Measurements from ENCODE around the gene TMC1.

The TMC1 gene

DNA sequence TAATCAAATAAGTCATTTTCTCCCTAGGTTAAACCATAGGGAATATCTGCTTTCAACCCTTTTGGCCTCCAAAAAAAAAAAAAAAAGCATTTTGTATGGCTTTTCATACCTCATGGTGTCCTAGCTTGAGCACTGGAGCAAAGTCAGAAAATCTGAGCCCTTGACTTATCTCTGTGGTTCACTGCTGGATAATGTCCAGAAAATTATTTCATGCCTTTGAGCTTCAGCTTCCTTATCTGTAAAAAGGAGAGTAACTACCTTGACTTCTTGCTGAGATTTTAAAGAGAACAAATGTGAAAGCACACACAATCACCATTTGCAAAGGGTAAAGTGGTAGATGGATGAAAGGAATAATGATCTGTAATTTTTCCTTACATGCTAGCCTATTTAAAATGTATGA, 265.5 kb downstream of the TMC1 start:
- no peaks in the 10 kb centered on the region for H3K36me3 ChIP-seq (ENCODE audit: insufficient read depth, insufficient read length, low read length)
- no peak for DNase-seq (ENCODE audit: low read depth, low spot score)

DNA sequence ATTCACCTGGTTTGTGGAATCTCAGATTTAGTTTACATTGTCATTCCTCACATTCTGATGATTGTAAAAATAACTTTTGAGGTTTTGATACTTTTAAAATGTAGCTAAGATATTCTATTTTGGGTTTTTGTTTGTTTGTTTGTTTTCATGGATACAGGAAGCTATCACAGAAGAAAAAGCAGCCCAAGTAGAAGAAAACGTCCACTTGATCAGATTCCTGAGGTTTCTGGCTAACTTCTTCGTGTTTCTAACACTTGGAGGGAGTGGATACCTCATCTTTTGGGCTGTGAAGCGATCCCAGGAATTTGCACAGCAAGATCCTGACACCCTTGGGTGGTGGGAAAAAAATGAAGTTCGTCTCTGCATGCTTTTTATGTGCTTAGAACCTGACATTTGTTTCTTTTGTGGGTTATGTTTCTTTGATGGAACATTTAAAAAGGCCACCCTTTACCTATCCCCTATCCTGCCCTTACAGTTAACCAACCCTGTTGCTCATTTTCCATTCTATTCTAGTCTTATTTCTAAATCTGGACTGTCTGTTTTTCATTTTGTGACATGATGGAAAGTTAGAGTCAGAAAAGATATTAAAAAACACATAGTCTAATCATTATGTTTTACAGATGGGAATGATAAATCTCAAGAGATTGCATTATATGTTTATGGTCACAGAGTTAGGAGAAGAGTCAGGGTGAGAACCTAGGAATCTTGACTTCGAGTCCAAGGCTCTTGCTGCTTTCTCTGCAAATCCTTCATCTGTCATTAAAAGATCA, 267.7 kb downstream of the TMC1 start:
- DNase-seq (ENCODE audit: low read depth, low spot score), result no peak
- Histone ChIP-seq H3K4me1 (ENCODE audit: insufficient read depth, insufficient read length) (no peaks in the 10 kb centered on the region), H3K9me3 (ENCODE audit: insufficient read depth, low read length) (no peaks in the 10 kb centered on the region; the same call in 1 of the 2 replicates), H3K36me3 (ENCODE audit: insufficient read depth, insufficient read length, low read length) (no peaks in the 10 kb centered on the region), H3K4me3 (ENCODE audit: insufficient read length, low read depth) (no peak overlapping the region), H3K27me3 (ENCODE audit: insufficient read depth, insufficient read length) (no peaks in the 10 kb centered on the region), H3K9ac (ENCODE audit: insufficient read length, low read depth) (no peak overlapping the region)
- no peak for TF ChIP-seq SUZ12 (IDR thresholded peaks at IDR 0.05; ENCODE audit: extremely low read depth, insufficient read depth, insufficient read length)
- TF ChIP-seq ZNF274 (IDR thresholded peaks at IDR 0.05; ENCODE audit: low read depth, low read length), result no peak
- no peak for TF ChIP-seq YY1 (IDR thresholded peaks at IDR 0.05; ENCODE audit: insufficient read depth, insufficient read length)

More for the DNA sequence above, 265.5 kb downstream of the TMC1 start:
- no peaks in the 10 kb centered on the region; the same call in 1 of the 2 replicates for H3K9me3 ChIP-seq (ENCODE audit: insufficient read depth, low read length)
- TF ChIP-seq SUZ12 (IDR thresholded peaks at IDR 0.05; ENCODE audit: extremely low read depth, insufficient read depth, insufficient read length), result no peak
- TF ChIP-seq ZNF274 (IDR thresholded peaks at IDR 0.05; ENCODE audit: low read depth, low read length), result no peak
- H3K9ac ChIP-seq (ENCODE audit: insufficient read length, low read depth), result no peak overlapping the region
- no peaks in the 10 kb centered on the region for H3K4me1 ChIP-seq (ENCODE audit: insufficient read depth, insufficient read length)
- no peaks in the 10 kb centered on the region for H3K27me3 ChIP-seq (ENCODE audit: insufficient read depth, insufficient read length)
- no peak overlapping the region for H3K4me3 ChIP-seq (ENCODE audit: insufficient read length, low read depth)

DNA sequence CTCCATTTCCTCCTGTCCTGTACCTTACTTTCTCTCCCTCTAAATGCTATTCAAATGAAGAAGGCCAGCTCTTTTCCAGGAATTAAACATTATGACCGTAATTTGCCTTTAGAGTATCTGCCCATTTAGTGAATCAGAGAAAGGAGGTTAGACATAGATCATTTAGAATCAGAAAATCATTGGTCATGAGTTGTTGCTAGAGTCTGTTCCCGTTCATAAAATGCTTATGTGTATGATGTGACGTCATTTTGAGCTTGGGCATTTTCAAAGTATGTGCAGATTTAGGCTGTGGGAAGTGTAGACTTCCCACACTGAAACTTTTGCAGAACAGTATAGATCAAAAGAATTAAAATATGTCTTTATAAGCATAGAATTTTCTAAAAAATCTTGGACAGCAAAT, 268.5 kb downstream of the TMC1 start:
- DNase-seq (ENCODE audit: low read depth, low spot score), result no peak
- TF ChIP-seq SUZ12 (IDR thresholded peaks at IDR 0.05; ENCODE audit: extremely low read depth, insufficient read depth, insufficient read length) (no peak), YY1 (IDR thresholded peaks at IDR 0.05; ENCODE audit: insufficient read depth, insufficient read length) (no peak), ZNF274 (IDR thresholded peaks at IDR 0.05; ENCODE audit: low read depth, low read length) (no peak)
- Histone ChIP-seq H3K27me3 (ENCODE audit: insufficient read depth, insufficient read length) (no peaks in the 10 kb centered on the region), H3K4me1 (ENCODE audit: insufficient read depth, insufficient read length) (no peaks in the 10 kb centered on the region), H3K9me3 (ENCODE audit: insufficient read depth, low read length) (no peaks in the 10 kb centered on the region), H3K36me3 (ENCODE audit: insufficient read depth, insufficient read length, low read length) (no peaks in the 10 kb centered on the region), H3K4me3 (ENCODE audit: insufficient read length, low read depth) (no peak overlapping the region), H3K9ac (ENCODE audit: insufficient read length, low read depth) (no peak overlapping the region)

DNA sequence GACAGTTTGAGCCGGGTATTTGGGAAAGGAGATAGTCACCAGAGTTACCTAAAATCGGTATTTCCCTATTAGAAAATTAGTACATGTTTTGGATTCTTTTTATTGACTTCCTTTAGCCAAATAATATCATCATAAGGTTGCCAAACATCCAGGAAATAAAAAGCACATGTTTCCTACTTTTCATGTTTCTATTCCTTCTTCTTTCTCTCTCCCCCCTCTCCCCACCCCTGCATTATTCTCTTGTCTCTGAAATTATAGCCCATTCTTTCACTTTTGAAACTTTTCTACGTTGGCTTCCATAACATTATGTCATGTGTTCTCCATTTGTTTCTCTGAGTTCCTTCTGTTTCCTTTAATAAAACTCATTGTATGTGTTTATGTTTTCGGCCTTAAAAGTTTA, 269.6 kb downstream of the TMC1 start:
- DNase-seq (ENCODE audit: low read depth, low spot score), result no peak
- Histone ChIP-seq H3K9ac (ENCODE audit: insufficient read length, low read depth) (no peak overlapping the region), H3K4me3 (ENCODE audit: insufficient read length, low read depth) (no peak overlapping the region), H3K4me1 (ENCODE audit: insufficient read depth, insufficient read length) (no peaks in the 10 kb centered on the region), H3K36me3 (ENCODE audit: insufficient read depth, insufficient read length, low read length) (no peaks in the 10 kb centered on the region), H3K9me3 (ENCODE audit: insufficient read depth, low read length) (peaks cover 10% of the 10 kb centered on the region), H3K27me3 (ENCODE audit: insufficient read depth, insufficient read length) (no peaks in the 10 kb centered on the region)
- TF ChIP-seq YY1 (IDR thresholded peaks at IDR 0.05; ENCODE audit: insufficient read depth, insufficient read length) (no peak), ZNF274 (IDR thresholded peaks at IDR 0.05; ENCODE audit: low read depth, low read length) (no peak), SUZ12 (IDR thresholded peaks at IDR 0.05; ENCODE audit: extremely low read depth, insufficient read depth, insufficient read length) (no peak)

DNA sequence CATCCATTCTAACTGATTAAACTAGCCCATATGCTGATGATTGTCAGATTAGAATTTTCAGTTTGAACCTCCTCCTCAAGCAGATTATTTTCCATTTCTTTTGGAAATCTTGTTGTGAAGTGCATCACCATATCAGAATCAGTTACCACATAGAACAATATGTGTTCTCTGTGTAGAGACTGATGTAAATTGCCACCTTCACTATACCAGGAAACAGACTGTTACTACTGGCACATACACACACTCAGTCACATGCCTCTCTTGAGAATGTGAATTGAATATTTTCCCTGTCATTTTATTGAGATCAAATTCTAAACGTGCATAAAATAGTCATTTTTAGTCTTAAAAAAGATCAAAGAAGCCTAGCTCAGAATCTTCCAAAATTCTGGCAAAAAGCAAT, 270.0 kb downstream of the TMC1 start:
- TF ChIP-seq SUZ12 (IDR thresholded peaks at IDR 0.05; ENCODE audit: extremely low read depth, insufficient read depth, insufficient read length) (no peak), ZNF274 (IDR thresholded peaks at IDR 0.05; ENCODE audit: low read depth, low read length) (no peak), YY1 (IDR thresholded peaks at IDR 0.05; ENCODE audit: insufficient read depth, insufficient read length) (no peak)
- Histone ChIP-seq H3K4me3 (ENCODE audit: insufficient read length, low read depth) (no peak overlapping the region), H3K36me3 (ENCODE audit: insufficient read depth, insufficient read length, low read length) (no peaks in the 10 kb centered on the region), H3K27me3 (ENCODE audit: insufficient read depth, insufficient read length) (no peaks in the 10 kb centered on the region), H3K4me1 (ENCODE audit: insufficient read depth, insufficient read length) (no peaks in the 10 kb centered on the region), H3K9me3 (ENCODE audit: insufficient read depth, low read length) (peaks cover 13% of the 10 kb centered on the region), H3K9ac (ENCODE audit: insufficient read length, low read depth) (no peak overlapping the region)
- DNase-seq (ENCODE audit: low read depth, low spot score), result no peak

DNA sequence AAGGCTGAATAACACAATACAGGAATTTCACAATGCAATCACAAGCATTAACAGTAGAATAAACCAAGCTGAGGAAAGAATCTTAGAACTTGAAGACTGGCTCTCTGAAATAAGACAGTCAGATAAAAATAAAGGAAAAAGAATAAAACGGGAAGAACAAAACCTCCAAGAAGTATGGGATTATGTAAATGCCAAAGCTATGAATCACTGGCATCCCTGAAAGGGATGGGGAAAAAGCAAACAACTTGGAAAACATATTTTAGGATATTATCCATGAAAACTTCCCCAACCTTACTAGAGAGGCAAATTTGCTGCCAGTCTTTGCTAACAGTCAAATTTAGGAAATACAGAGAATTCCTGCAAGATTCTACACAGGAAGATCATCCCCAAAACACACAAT, 273.5 kb downstream of the TMC1 start:
- DNase-seq (ENCODE audit: low read depth, low spot score), result no peak
- Histone ChIP-seq H3K36me3 (ENCODE audit: insufficient read depth, insufficient read length, low read length) (no peaks in the 10 kb centered on the region), H3K9ac (ENCODE audit: insufficient read length, low read depth) (no peak overlapping the region), H3K9me3 (ENCODE audit: insufficient read depth, low read length) (peaks cover 17% of the 10 kb centered on the region), H3K27me3 (ENCODE audit: insufficient read depth, insufficient read length) (no peaks in the 10 kb centered on the region), H3K4me1 (ENCODE audit: insufficient read depth, insufficient read length) (no peaks in the 10 kb centered on the region), H3K4me3 (ENCODE audit: insufficient read length, low read depth) (no peak overlapping the region)
- TF ChIP-seq SUZ12 (IDR thresholded peaks at IDR 0.05; ENCODE audit: extremely low read depth, insufficient read depth, insufficient read length), result no peak
- no peak for TF ChIP-seq YY1 (IDR thresholded peaks at IDR 0.05; ENCODE audit: insufficient read depth, insufficient read length)
- no peak for TF ChIP-seq ZNF274 (IDR thresholded peaks at IDR 0.05; ENCODE audit: low read depth, low read length)

DNA sequence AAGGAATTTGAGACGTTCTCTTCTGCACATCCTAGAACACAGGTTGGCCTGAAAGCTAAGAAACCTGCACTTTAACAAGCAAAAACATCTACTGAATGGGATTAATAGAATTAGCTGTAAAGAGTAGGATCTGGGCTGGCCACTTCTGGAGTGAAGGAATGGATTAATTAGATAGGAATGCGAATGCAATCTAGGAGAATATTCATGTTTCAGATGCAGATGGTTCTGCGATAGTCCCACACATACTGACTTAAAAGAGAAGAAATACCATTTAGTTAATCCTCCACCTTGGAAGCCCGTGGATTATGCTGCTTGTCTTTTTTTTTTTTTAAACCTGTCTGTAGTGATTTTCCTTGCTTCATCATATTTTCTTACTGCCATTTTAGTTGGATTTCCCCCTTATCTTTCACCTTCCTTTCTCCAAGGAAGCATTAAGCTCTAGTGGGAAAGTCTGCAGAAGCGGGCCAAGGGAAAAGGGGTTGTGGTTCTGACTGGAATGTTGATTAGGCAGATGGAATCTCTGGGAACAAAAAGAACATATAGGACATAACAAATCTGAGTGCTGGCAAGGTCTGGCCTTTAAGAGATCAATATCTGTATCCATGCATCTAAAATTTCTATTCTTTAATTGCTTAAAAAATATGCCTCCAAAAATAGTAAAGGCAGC, 279.1 kb downstream of the TMC1 start:
- no peaks in the 10 kb centered on the region for H3K36me3 ChIP-seq (ENCODE audit: insufficient read depth, insufficient read length, low read length)
- TF ChIP-seq SUZ12 (IDR thresholded peaks at IDR 0.05; ENCODE audit: extremely low read depth, insufficient read depth, insufficient read length) (no peak), YY1 (IDR thresholded peaks at IDR 0.05; ENCODE audit: insufficient read depth, insufficient read length) (no peak), ZNF274 (IDR thresholded peaks at IDR 0.05; ENCODE audit: low read depth, low read length) (no peak)
- no peak overlapping the region for H3K9ac ChIP-seq (ENCODE audit: insufficient read length, low read depth)
- peaks cover 13% of the 10 kb centered on the region for H3K9me3 ChIP-seq (ENCODE audit: insufficient read depth, low read length)
- DNase-seq (ENCODE audit: low read depth, low spot score), result no peak
- no peak overlapping the region for H3K4me3 ChIP-seq (ENCODE audit: insufficient read length, low read depth)
- H3K4me1 ChIP-seq (ENCODE audit: insufficient read depth, insufficient read length), result no peaks in the 10 kb centered on the region
- no peaks in the 10 kb centered on the region for H3K27me3 ChIP-seq (ENCODE audit: insufficient read depth, insufficient read length)
